Ectodermal cell (in vitro differentiated cells): Measurements from ENCODE around the gene POLN.

ENCODE experiments used
- H3K27ac ChIP-seq: 2 replicates; pipeline ENCODE4 v1.7.0; 2013; ENCODE audit warnings: mild to moderate bottlenecking, low read depth, low read length; ENCODE audit not compliant: insufficient read depth, poor library complexity, severe bottlenecking
- H3K27me3 ChIP-seq: 2 replicates; pipeline ENCODE4 v1.7.0; 2013; ENCODE audit warnings: mild to moderate bottlenecking, low read length; ENCODE audit not compliant: insufficient read depth, control insufficient read depth, poor library complexity, severe bottlenecking
- H3K36me3 ChIP-seq: one replicate; pipeline ENCODE4 v1.7.0; 2013; ENCODE audit warnings: low read length; ENCODE audit not compliant: control insufficient read depth, insufficient read depth
- H3K4me1 ChIP-seq: one replicate; pipeline ENCODE4 v1.7.0; 2013; ENCODE audit warnings: low read length; ENCODE audit not compliant: control insufficient read depth, insufficient read depth
- H3K4me3 ChIP-seq: 2 replicates; pipeline ENCODE4 v1.7.0; 2013; ENCODE audit warnings: low read depth, low read length, control low read depth; ENCODE audit not compliant: insufficient read depth
- H3K9me3 ChIP-seq: 2 replicates; pipeline ENCODE4 v1.7.0; 2013; ENCODE audit warnings: mild to moderate bottlenecking, low read length, moderate library complexity; ENCODE audit not compliant: control insufficient read depth
- whole genome bisulfite sequencing, 2 experiments: methylation state at CpG; one replicate each; pipeline ENCODE4 v1.1.7; 2013; ENCODE audit warnings: missing lambda C conversion rate in 2 of 2; 5-methylcytosine and 5-hydroxymethylcytosine counted together

Gene POLN

DNA sequence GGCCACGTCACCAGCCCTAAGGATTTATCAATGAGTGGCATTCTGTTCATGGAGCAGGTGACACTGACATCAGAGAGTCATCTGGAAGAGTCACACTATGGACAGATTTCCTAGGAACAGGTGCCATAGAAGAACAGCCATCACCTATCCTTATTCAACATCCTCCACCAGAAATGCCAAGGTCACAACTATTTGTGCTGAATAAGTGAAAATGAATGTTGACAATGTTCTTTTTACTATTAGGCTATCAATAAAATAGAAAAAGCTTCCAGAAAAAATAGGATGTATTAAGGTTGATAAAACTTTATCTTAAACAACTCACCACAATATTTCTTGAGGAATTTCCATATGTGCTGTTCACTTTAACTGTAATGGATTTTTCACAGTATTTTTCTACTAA is 62.9 kb downstream of the POLN start:
- no peak overlapping the region for H3K27ac ChIP-seq
- WGBS, 2 experiments: 86 to 97% methylated on average over 1 of the region's 1 CpG
- no peaks in the 10 kb centered on the region for H3K4me1 ChIP-seq
- no peaks in the 10 kb centered on the region for H3K27me3 ChIP-seq
- no peak overlapping the region for H3K4me3 ChIP-seq
- H3K9me3 ChIP-seq: peaks cover 3% of the 10 kb centered on the region
- H3K36me3 ChIP-seq: no peaks in the 10 kb centered on the region

DNA sequence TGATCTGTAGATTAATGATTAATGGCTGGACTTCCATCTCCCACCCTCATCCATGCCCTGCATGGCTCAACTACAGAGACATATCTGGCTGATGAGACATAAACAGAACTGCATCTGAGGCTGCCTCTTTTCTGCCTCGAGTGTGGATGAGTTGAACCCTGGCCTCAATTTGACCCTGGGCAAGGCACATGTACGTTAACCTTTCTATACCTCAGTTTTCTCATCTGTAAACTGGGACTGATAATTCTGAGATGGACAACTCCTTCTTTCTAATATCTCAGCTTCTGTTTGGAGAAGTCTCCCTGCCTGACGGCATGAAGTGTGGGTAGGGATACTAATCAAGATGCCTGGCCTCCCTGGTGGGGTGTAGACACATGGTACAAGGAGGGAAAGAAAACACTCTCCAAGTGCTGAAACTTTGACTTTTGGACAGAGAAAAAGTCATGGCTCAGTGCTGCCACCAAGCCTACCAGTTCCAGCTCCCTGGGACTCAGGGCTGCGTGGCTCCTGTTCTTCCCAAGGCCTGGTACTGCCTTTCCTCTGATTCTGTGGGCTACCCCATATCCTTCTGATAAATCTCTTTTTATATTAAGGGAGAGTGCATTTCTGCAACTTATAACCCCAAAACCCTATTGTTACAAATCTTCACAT is 64.4 kb downstream of the POLN start:
- WGBS, 2 experiments: 86 to 87% methylated on average over 4 of the region's 4 CpGs
- Histone ChIP-seq H3K27me3 (no peaks in the 10 kb centered on the region), H3K4me1 (no peaks in the 10 kb centered on the region), H3K36me3 (no peaks in the 10 kb centered on the region), H3K4me3 (no peak overlapping the region), H3K27ac (no peak overlapping the region), H3K9me3 (peaks cover 3% of the 10 kb centered on the region)

DNA sequence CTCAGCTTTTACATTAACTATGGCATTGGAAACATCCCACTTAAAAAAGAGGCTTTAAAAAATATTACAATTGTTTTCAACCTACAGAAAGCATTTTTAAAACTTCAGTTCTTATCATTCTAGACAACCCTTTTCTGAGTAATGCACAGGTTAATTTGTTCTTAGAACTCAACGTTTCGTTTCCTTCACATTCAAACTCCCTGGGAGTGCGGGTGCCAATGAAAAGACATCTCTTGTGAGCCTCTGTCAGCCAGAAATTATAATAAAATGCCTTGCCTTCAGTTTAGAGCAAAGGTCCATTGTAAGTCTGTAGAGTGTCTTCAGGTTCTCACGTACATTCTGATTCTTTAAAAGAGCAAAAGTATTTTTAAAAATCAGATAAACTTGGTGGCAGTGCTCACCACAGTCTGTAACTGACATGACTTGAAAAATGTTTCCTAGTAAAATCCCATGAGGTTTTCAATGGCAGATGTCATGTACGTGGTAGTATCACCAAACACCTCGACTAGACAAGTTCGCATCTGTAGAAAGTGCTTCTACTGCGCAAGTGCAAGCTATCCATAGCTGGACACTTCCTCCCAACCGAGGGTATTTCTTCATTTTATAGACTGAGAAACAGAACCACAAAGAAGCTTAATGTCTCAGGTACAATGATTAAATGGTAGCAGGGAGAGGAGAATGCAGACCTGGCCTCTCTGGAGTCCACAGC is 65.8 kb downstream of the POLN start:
- Histone ChIP-seq H3K9me3 (no peaks in the 10 kb centered on the region), H3K27ac (no peak overlapping the region), H3K27me3 (no peaks in the 10 kb centered on the region), H3K4me3 (no peak overlapping the region), H3K4me1 (no peaks in the 10 kb centered on the region), H3K36me3 (no peaks in the 10 kb centered on the region)
- 88 to 90% methylated on average over 9 of the region's 9 CpGs for WGBS, 2 experiments

DNA sequence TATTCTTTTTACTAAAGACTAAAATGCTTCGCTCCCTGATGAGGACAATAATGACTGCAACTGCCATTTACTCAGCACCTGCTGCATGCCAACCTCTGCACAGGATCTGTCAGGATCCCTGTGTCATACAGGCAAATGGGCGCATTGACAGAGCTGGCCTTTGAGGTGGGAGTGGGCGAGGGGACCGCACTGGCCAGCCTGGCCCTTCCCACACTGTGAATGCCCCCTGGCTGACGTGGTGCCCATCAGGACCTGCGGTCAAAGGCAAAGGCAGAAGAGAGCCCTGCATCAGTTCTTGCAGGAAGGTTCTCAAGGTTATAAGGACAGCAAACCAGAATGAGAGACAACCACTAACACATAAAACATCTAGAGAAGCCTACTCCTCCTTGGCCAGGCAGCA is 67.9 kb downstream of the POLN start:
- H3K4me3 ChIP-seq: no peak overlapping the region
- H3K36me3 ChIP-seq: no peaks in the 10 kb centered on the region
- H3K27me3 ChIP-seq: no peaks in the 10 kb centered on the region
- H3K4me1 ChIP-seq: no peaks in the 10 kb centered on the region
- H3K9me3 ChIP-seq: no peaks in the 10 kb centered on the region
- 94 to 95% methylated on average over 6 of the region's 6 CpGs for WGBS, 2 experiments
- no peak overlapping the region for H3K27ac ChIP-seq

GRCh38 chr4:2172627-2173231 is 69.2 kb downstream of the POLN start:
- H3K27ac ChIP-seq: no peak overlapping the region
- no peaks in the 10 kb centered on the region for H3K4me1 ChIP-seq
- 93 to 94% methylated on average over 8 of the region's 8 CpGs for WGBS, 2 experiments
- H3K36me3 ChIP-seq: no peaks in the 10 kb centered on the region
- no peaks in the 10 kb centered on the region for H3K27me3 ChIP-seq
- no peaks in the 10 kb centered on the region for H3K9me3 ChIP-seq
- no peak overlapping the region for H3K4me3 ChIP-seq

- Histone ChIP-seq H3K4me3 (no peak overlapping the region), H3K27me3 (no peaks in the 10 kb centered on the region), H3K9me3 (no peaks in the 10 kb centered on the region), H3K36me3 (no peaks in the 10 kb centered on the region), H3K4me1 (no peaks in the 10 kb centered on the region), H3K27ac (no peak overlapping the region)
- 90% methylated on average over 4 of the region's 4 CpGs for WGBS, 2 experiments
Observed at GRCh38 chr4:2172161-2172560, 69.8 kb downstream of the POLN start.

DNA sequence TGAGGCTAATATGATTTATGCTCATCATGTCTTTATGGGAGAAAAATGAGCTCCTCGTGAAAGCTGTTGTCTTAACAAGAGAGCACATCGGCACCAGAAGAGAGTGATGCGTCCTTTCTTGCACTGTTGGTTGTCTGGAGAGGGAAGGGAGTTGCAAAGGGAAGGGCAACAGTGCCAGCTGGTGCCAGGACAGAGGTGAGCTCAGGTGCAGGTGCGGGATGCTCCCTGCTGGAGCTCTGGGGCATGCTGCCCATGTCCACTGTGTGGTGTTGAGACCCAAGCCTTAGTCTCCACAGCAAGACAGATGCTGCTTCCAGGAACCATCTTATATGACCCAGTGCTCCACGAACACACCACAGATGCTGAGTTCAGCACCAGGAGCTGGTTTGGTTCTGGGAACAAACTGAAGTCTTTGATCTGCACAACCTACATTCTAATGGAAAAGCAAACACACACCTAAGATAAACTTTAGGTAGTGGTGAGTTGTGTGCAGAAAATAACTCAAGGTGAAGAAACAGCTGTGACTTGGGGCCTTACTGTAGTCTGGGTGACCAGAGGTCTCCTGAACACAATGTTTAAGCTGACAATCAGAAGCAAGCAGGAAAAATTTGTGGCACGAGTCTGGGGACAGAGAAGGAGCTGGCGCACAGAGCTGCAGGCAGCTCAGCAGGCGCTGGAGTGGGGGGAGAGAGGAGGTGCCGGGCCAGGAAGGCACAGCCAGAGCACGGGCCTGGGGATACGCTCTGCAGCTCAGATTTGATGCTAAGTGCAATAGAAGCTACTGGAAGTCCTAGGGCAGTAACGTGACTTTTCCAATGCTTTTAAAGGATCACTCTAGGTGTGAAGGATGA is 73.2 kb downstream of the POLN start:
- H3K4me1 ChIP-seq: no peaks in the 10 kb centered on the region
- 88% methylated on average over 12 of the region's 12 CpGs for WGBS, 2 experiments
- no peak overlapping the region for H3K27ac ChIP-seq
- no peaks in the 10 kb centered on the region for H3K9me3 ChIP-seq
- H3K36me3 ChIP-seq: no peaks in the 10 kb centered on the region
- H3K27me3 ChIP-seq: no peaks in the 10 kb centered on the region
- no peak overlapping the region for H3K4me3 ChIP-seq

DNA sequence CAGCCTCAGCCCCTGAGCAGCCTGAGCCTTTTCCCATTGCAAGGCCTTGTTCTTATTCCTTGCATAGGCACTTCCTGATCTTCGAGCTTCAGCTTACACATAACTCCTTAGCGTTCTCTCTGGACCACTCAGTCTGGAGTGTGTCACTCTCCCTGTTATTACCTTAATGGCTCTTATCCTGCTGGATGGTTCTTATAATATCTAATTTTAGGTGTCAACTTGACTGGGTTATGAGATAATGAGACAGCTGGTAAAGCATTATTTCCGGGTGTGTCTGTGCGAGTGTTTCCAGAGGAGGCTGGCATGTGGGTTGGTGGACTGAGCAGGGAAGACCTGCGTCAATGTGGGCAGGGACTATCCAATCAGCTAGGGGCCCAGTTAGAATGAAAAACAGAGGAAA is 75.7 kb downstream of the POLN start:
- H3K9me3 ChIP-seq: no peaks in the 10 kb centered on the region
- WGBS, 2 experiments: 94 to 95% methylated on average over 5 of the region's 5 CpGs
- no peaks in the 10 kb centered on the region for H3K27me3 ChIP-seq
- H3K4me1 ChIP-seq: no peaks in the 10 kb centered on the region
- no peaks in the 10 kb centered on the region for H3K36me3 ChIP-seq
- no peak overlapping the region for H3K4me3 ChIP-seq
- H3K27ac ChIP-seq: no peak overlapping the region

- Histone ChIP-seq H3K9me3 (no peaks in the 10 kb centered on the region), H3K27me3 (no peaks in the 10 kb centered on the region), H3K4me3 (no peak overlapping the region), H3K27ac (no peak overlapping the region), H3K4me1 (no peaks in the 10 kb centered on the region), H3K36me3 (no peaks in the 10 kb centered on the region)
- WGBS, 2 experiments: 87 to 88% methylated on average over 6 to 7 of the region's 7 CpGs
Observed at GRCh38 chr4:2165391-2165790, 76.5 kb downstream of the POLN start.

DNA sequence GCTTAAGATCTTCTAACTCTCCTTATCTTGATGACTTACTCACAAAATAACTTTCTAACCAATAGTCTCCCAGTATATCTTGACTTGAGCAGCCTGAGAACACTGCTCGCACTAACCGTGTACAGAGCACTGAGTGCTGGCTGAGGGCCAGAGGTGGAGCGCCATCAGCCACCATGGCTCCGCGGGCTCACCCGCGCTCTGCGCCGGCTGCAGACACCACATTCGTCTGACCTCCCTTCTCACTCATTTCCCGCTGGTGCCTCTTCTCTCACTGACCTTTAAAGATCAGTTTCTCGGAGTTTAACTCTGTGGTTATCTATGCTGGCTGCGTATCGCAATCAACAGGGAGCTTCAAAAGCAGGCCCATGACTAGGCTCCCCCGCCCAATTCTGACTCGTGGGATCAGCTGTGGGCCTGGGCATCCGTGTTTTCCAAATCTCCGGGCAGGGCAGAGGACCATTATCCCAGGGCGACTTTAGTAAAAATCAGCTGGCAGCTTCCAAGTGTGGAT is 78.6 kb downstream of the POLN start:
- WGBS, 2 experiments: 90 to 92% methylated on average over 19 of the region's 19 CpGs
- no peak overlapping the region for H3K4me3 ChIP-seq
- no peaks in the 10 kb centered on the region for H3K4me1 ChIP-seq
- no peak overlapping the region for H3K27ac ChIP-seq
- no peaks in the 10 kb centered on the region for H3K9me3 ChIP-seq
- H3K36me3 ChIP-seq: no peaks in the 10 kb centered on the region
- no peaks in the 10 kb centered on the region for H3K27me3 ChIP-seq
